Fibroblast of the conjunctiva (primary cell): ENCODE data around the gene CMAS.
"Not testable (repeated sequence)": the region's sequence is repeated elsewhere in the genome, so short reads cannot be mapped to it uniquely, and the experiment has no call there.

ENCODE experiments used
- DNase-seq: peaks from one replicate; pipeline ENCODE4 v3.0.0-alpha.2; 2010; ENCODE audit warnings: low read depth

Gene CMAS

DNA sequence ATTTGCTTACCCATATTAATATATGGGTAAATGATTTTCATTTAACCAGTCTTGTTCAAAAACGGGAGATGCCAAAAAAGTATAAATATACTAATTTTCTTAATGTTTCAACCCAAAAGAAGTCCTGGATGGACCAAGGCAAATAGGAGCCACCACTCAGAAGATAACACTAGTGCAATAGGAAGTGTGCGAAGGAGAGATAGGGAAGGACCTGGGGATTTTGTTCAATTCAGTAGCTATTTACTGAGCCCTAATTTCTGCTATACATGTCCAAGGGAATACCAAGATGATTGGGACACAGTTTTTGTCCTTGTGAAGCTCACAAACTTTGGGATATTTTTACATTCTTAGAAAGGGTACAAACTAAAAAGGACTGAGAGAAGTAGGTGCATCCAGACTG, 1.5 kb downstream of the CMAS start:
- DNase-seq, result no peak

- no peak for DNase-seq
Observed at GRCh38 chr12:22048351-22049041, 2.5 kb downstream of the CMAS start.

- no peak for DNase-seq
Observed at GRCh38 chr12:22050078-22050477, 4.1 kb downstream of the CMAS start.

GRCh38 chr12:22051114-22051698, 5.2 kb downstream of the CMAS start:
- no peak for DNase-seq

DNA sequence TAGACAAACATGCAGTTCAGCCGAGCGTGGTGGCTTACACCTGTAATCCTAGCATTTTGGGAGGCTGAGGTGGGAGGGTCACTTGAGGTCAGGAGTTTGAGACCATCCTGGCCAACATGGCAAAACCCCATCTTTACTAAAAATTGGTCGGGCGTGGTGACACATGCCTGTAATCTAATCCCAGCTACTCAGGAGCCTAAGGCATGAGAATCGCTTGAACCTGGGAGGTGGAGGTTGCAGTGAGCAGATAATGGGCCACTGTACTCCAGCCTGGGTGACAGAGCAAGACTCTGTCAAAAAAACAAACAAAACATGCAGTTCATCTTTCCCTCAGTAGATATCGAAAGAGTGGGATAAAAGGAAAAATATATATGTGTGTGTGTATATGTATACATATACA, 7.0 kb downstream of the CMAS start:
- not testable (repeated sequence) for DNase-seq

DNA sequence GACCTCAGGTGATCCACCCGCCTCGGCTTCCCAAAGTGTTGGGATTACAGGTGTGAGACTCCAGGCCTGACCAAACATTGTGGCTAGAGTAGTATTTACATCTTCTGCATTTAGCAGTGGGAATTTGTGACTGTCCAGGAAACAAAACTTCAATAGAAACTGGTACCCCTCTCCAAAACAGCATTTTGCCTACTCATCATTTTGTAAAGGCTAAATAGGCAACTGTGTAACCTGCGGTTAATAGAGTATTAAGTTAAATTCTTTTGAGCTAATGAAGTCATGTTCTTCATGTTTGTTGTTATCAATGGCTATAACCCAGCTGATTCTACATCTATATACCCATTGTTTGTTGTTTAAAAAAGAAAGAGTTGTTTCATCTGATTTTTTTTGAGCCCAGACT, 8.1 kb downstream of the CMAS start:
- no peak for DNase-seq

- no peak for DNase-seq
Observed at GRCh38 chr12:22056607-22057006, 10.6 kb downstream of the CMAS start.

GRCh38 chr12:22059976-22060647, 14.1 kb downstream of the CMAS start:
- DNase-seq, result no peak

DNA sequence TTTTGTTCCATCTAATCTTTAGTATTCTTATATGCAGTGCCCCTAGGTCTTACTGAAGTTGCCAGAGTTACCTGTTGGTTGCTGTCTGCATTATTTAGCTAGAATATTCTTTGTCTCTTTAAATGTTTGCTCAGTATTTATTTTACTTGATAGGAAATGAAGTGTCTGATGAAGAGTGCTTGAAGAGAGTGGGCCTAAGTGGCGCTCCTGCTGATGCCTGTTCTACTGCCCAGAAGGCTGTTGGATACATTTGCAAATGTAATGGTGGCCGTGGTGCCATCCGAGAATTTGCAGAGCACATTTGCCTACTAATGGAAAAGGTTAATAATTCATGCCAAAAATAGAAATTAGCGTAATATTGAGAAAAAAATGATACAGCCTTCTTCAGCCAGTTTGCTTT, 18.9 kb downstream of the CMAS start:
- no peak for DNase-seq

- no peak for DNase-seq
Observed at GRCh38 chr12:22066310-22066709, 20.3 kb downstream of the CMAS start.

DNA sequence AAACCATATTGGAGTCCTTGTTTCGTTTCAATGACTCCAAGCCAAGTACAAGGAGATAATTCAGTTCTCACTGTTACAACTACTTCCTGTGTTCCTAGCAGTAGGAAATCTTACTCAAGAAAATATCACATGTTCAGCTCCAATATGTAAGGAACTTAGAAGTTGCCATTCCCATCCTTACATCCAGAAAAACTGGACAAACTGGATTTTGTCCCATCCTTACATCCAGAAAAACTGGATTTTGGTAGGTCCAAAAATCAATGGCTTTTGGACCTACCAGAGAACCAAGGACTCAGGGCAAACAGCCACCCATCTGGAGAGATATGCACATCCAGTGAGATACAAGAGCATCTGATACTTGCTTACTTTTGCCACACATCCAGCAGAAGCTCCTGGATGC, 23.8 kb downstream of the CMAS start:
- DNase-seq, result no peak

DNA sequence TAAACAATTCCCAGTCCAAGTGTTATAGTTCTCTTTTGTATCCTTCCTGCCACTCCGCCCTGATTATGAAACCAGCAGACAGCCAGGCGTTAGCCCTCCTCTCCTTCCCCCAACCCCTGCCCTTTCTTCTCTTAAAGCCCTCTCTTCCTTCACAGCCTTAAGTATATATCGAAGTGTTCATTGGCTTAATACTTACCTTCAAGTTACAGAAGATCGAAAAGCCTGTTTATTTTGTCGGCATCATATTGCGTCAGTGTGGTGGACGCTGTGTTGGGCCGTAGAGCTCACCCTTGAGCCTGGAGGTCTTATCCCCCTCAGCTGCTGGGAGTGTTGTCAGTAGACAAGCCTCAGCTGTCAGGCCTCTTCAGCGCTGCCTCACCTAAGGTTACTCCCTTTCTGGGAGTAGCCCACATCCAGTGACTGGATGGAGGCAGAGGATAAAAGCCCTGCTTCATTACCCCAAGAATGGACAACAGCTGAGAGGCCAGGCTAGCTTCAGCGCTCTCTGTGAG, 36.2 kb downstream of the CMAS start:
- no peak for DNase-seq

- peak; percentile 16 for DNase-seq
Observed at GRCh38 chr12:22083167-22083566, 37.1 kb downstream of the CMAS start.

GRCh38 chr12:22084852-22085251, 38.8 kb downstream of the CMAS start:
- DNase-seq, result no peak

DNA sequence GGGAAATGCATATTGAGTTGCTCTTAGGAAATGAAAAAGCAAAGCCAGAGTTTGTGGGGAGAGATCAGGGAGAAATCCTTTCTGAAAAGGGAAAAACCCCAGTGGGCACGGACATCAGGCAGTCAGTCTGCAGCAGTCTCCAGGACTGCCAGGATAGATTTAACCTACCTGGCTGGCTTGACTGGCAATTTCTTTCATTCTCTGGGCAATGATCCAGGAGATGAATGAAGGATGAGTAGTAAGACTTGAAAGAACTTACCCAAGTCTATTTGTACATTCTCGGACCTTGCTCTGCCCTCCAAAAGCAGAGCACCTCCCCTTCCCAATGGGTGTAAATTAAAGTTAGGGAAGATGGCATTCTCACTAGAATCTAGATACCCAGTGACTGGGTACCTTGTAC, 42.9 kb downstream of the CMAS start:
- no peak for DNase-seq

DNA sequence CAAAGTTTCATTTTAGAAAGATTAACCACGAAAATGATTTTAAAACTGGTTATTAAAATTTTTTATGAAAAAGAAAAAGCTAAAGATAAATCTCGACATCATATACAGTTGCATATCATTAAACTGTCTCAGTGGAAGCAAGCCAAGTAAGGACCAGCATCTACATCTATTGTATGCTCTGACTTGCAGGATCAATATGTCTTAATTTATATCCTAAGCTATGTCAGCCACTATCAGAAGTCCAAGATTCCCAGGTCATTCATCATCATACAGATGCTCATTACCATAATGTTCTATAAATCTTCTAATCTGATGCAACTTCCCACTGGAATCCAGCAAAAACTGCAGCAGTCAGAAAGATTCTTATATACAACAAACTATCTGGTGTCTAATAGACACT, 43.5 kb downstream of the CMAS start:
- DNase-seq, result no peak

- DNase-seq, result not testable (repeated sequence)
Observed at GRCh38 chr12:22099062-22099461, 53.0 kb downstream of the CMAS start.

GRCh38 chr12:22100958-22101748, 55.1 kb downstream of the CMAS start:
- DNase-seq, result peak; percentile 69

DNA sequence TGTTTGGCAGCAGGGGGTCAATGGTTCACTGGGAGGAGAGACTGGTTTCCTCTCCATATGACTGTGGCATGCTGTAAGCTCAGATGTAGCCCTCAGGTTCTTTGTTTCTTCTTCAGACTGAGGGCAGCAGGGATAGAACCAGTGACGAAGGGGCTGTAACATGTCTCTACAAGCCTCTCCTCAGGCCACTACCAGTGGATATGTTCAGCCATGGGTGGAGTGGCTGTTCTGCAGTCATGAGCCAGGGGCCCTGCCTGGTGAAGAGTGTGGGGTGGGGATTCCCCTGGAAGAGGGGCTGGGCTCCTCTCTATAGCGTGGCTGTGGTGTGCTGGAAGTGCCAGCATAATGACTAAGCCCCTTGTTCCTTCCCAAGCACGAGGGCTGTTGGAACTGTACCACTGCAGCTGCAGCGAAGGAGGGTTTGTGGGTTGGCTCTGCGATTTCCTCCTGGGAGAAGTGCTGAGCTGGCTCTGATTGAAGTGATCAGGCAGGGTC, 55.8 kb downstream of the CMAS start:
- peak; percentile 71 for DNase-seq

- no peak for DNase-seq
Observed at GRCh38 chr12:22103418-22103817, 57.4 kb downstream of the CMAS start.

- DNase-seq, result no peak
Observed at GRCh38 chr12:22105542-22105941, 59.5 kb downstream of the CMAS start.

DNA sequence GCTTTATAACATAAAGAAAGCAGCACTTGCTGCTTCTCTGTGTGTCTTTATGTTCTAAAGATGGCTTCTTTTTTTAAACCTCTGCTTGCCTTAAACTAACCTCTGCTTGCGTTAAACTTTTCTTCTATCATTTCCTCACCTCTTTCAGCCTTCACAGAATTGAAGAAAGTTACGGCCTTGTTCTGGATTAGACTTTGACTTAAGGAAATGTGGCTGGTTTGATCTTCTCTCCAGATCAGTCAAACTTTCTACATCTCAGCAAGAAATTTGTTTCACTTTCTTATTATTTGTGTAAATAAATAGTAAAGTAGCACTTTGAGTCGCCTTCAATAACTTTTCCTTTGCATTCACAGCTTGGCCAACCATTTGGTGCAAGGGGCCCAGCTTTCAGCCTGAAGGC, 64.2 kb downstream of the CMAS start:
- no peak for DNase-seq
